ENCODE results near the gene ANKRD30B.
"Not testable (repeated sequence)": the region's sequence is repeated elsewhere in the genome, so short reads cannot be mapped to it uniquely, and the experiment has no call there.

The ANKRD30B gene

GRCh38 chr18:14856256-14856655 lies 108.3 kb downstream of the ANKRD30B start:
- not testable (repeated sequence) for DNase-seq (ENCODE audit: low spot score)

DNA sequence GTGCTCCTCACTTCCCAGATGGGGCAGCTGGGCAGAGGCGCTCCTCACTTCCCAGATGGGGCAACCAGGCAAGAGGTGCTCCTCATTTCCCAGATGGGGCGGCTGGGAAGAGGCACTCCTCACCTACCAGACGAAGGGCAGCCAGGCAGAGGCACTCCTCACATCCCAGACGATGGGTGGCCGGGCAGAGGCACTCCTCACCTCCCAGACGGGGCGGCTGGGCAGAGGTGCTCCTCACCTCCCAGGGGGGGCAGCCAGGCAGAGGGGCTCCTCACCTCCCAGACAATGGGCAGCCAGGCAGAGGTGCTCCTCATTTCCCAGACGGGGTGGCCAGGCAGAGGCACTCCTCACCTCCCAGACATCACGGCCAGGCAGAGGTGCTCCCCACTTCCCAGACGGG lies 110.5 kb downstream of the ANKRD30B start:
- not testable (repeated sequence) for DNase-seq (ENCODE audit: low spot score)

GRCh38 chr18:14859995-14860394 lies 112.0 kb downstream of the ANKRD30B start:
- not testable (repeated sequence) for DNase-seq (ENCODE audit: low spot score)

DNA sequence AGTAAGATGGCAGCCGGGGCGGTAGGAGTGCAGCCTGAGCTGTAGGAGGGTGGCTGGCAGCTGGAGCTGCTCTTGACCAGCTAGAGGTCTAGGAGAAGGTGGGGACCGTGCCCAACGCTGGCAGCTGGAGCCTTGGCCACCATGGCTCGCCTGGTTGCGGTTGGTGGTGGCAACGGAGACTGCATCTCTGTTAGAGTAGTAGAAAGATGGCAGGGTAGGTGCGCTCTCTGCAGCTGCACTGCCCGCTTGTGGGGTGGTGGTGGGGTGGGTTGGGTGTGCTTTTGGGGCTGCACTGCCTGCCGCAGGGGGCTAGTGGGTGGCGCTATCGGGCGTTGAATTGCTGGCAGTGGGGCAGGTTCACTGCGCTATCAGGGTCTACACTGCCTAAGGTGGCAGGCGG lies 118.5 kb downstream of the ANKRD30B start:
- DNase-seq (ENCODE audit: low spot score) = not testable (repeated sequence)

DNA sequence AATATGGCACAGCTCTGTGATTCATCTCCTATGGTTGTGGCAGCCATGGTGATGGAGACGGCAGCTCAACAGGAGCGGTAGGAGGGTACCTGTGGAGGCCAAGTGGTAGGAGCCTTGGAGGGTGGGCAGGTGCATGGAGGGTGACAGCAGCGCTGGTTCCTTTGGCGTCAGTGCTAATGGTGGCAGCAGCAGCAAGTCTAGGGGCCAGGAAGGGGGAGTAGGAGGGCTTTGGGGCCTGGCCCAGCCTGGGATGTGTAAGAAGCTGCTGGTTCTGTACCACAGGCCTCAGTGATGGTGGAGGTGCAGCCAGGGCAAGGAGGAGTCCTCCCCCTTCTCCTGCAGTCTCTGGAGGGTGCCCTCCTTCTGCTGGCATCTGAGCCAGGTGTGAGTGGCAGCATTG lies 120.0 kb downstream of the ANKRD30B start:
- not testable (repeated sequence) for DNase-seq (ENCODE audit: low spot score)

GRCh38 chr18:14868825-14869224 lies 120.9 kb downstream of the ANKRD30B start:
- not testable (repeated sequence) for DNase-seq (ENCODE audit: low spot score)

GRCh38 chr18:14878826-14879225 lies 130.9 kb downstream of the ANKRD30B start:
- DNase-seq (ENCODE audit: low spot score) = not testable (repeated sequence)

DNA sequence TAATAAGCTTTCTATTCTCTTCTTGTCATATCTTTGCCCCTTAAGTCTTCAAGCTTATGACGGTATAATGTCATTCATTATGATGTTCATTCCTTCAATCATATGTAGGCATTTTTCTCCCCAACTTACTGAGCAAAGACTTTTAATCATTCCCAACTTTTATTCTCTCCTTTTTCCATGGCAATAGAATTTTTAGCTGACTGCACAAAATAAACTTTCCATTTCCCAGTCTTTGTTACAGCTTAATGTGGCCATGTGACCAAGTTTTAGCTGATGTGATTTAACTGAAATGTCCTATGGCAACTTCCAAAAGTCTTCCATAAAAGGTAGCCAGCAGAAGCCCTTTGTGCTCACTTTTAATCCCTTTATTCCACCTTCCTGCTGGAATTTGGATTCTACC lies 152.5 kb downstream of the ANKRD30B start:
- DNase-seq (ENCODE audit: low spot score) = no peak

Data from SW480 (cell line).